Parathyroid adenoma (tissue), 2 donors: ENCODE data around the gene UBE2QL1.

Experiments
- H2AFZ ChIP-seq: fragments of 300-600 bp; sonication (generic); one replicate; pipeline ENCODE4 v1.7.0; 2017; ENCODE audit warnings: antibody characterized with exemption, mild to moderate bottlenecking
- H3K27ac ChIP-seq: fragments of 300-600 bp; sonication (generic); one replicate; pipeline ENCODE4 v1.7.0; 2017
- H3K27me3 ChIP-seq: fragments of 300-600 bp; sonication (generic); one replicate; pipeline ENCODE4 v1.7.0; 2017; ENCODE audit warnings: low read length; ENCODE audit not compliant: control insufficient read depth, insufficient read depth
- H3K36me3 ChIP-seq: fragments of 300-600 bp; sonication (generic); one replicate; pipeline ENCODE4 v1.7.0; 2017; ENCODE audit warnings: low read length; ENCODE audit not compliant: control insufficient read depth, insufficient read depth
- H3K4me1 ChIP-seq: fragments of 300-600 bp; sonication (generic); one replicate; pipeline ENCODE4 v1.7.0; 2017; ENCODE audit warnings: control low read depth
- H3K4me2 ChIP-seq: fragments of 300-600 bp; sonication (generic); one replicate; pipeline ENCODE4 v1.7.0; 2017; ENCODE audit warnings: low read length
- H3K4me3 ChIP-seq: fragments of 300-600 bp; sonication (generic); one replicate; pipeline ENCODE4 v1.7.0; 2017; ENCODE audit warnings: low read depth, low read length
- H3K79me2 ChIP-seq: fragments of 300-600 bp; sonication (generic); one replicate; pipeline ENCODE4 v1.7.0; 2017; ENCODE audit warnings: control low read depth
- H3K9ac ChIP-seq: fragments of 300-600 bp; sonication (generic); one replicate; pipeline ENCODE4 v1.7.0; 2017; ENCODE audit warnings: mild to moderate bottlenecking
- H3K9me3 ChIP-seq: fragments of 300-600 bp; sonication (generic); one replicate; pipeline ENCODE4 v1.7.0; 2017; ENCODE audit warnings: low read length; ENCODE audit not compliant: control insufficient read depth
- CTCF ChIP-seq: fragments of 300-600 bp; sonication (generic); IDR thresholded peaks from one replicate; pipeline ENCODE4 v1.7.0; 2017; ENCODE audit warnings: antibody characterized with exemption, mild to moderate bottlenecking
- donor health status: primary hyperparathyroidism.

UBE2QL1 gene

GRCh38 chr5:6473284-6473683 is 24.6 kb downstream of the UBE2QL1 start:
- Histone ChIP-seq H3K36me3 (no peaks in the 10 kb centered on the region), H3K79me2 (no peaks in the 10 kb centered on the region), H2AFZ (no peak overlapping the region), H3K4me1 (no peaks in the 10 kb centered on the region), H3K9ac (no peak overlapping the region), H3K9me3 (no peaks in the 10 kb centered on the region), H3K4me3 (no peak overlapping the region), H3K4me2 (no peak overlapping the region), H3K27me3 (peaks cover under 1% of the 10 kb centered on the region), H3K27ac (no peak overlapping the region)
- TF ChIP-seq CTCF = no peak

- no peak overlapping the region for H3K9ac ChIP-seq
- no peak for TF ChIP-seq CTCF
- H3K27ac ChIP-seq = no peak overlapping the region
- no peak overlapping the region for H2AFZ ChIP-seq
- H3K4me1 ChIP-seq = no peaks in the 10 kb centered on the region
- no peaks in the 10 kb centered on the region for H3K9me3 ChIP-seq
- H3K4me3 ChIP-seq = no peak overlapping the region
- no peaks in the 10 kb centered on the region for H3K79me2 ChIP-seq
- H3K4me2 ChIP-seq = no peak overlapping the region
- H3K27me3 ChIP-seq = no peaks in the 10 kb centered on the region
- H3K36me3 ChIP-seq = no peaks in the 10 kb centered on the region
Observed at GRCh38 chr5:6475626-6476312, 27.1 kb downstream of the UBE2QL1 start.

GRCh38 chr5:6476313-6476661 is 27.6 kb downstream of the UBE2QL1 start:
- H3K9ac ChIP-seq = no peak overlapping the region
- H3K27me3 ChIP-seq = no peaks in the 10 kb centered on the region
- no peak overlapping the region for H3K4me3 ChIP-seq
- H2AFZ ChIP-seq = no peak overlapping the region
- H3K27ac ChIP-seq = no peak overlapping the region
- no peaks in the 10 kb centered on the region for H3K36me3 ChIP-seq
- H3K4me1 ChIP-seq = no peaks in the 10 kb centered on the region
- H3K79me2 ChIP-seq = no peaks in the 10 kb centered on the region
- no peaks in the 10 kb centered on the region for H3K9me3 ChIP-seq
- no peak for TF ChIP-seq CTCF
- no peak overlapping the region for H3K4me2 ChIP-seq

- H3K9me3 ChIP-seq = no peaks in the 10 kb centered on the region
- H3K36me3 ChIP-seq = no peaks in the 10 kb centered on the region
- no peak overlapping the region for H2AFZ ChIP-seq
- no peak for TF ChIP-seq CTCF
- no peaks in the 10 kb centered on the region for H3K79me2 ChIP-seq
- H3K4me3 ChIP-seq = no peak overlapping the region
- H3K9ac ChIP-seq = no peak overlapping the region
- H3K27ac ChIP-seq = no peak overlapping the region
- no peaks in the 10 kb centered on the region for H3K27me3 ChIP-seq
- H3K4me1 ChIP-seq = no peaks in the 10 kb centered on the region
- H3K4me2 ChIP-seq = no peak overlapping the region
Observed at GRCh38 chr5:6478793-6479192, 30.1 kb downstream of the UBE2QL1 start.
